HEK293 (cell line): Measurements from ENCODE around the gene TNFRSF13B.
A peak's percentile ranks its signal among the peaks of the same experiment; 100 is the strongest.

ENCODE experiments used
- EGR2 ChIP-seq: fragments of 450-650 bp; formaldehyde crosslinking; IDR thresholded peaks from 2 replicates; pipeline ENCODE4 v1.5.1; 2016; ENCODE audit warnings: low read depth, missing biosample characterization, missing genetic modification characterization
- KLF16 ChIP-seq: fragments of 450-650 bp; formaldehyde crosslinking; IDR thresholded peaks from 2 replicates; pipeline ENCODE4 v1.5.1; 2017; ENCODE audit warnings: missing biosample characterization, missing genetic modification characterization
- KLF8 ChIP-seq: fragments of 450-650 bp; formaldehyde crosslinking; IDR thresholded peaks from 2 replicates; pipeline ENCODE4 v1.5.1; 2016; ENCODE audit warnings: missing biosample characterization, missing genetic modification characterization
- OSR2 ChIP-seq: fragments of 450-650 bp; formaldehyde crosslinking; IDR thresholded peaks from 2 replicates; pipeline ENCODE4 v1.5.1; 2016; ENCODE audit warnings: missing biosample characterization, missing genetic modification characterization
- PRDM10 ChIP-seq: fragments of 450-650 bp; formaldehyde crosslinking; IDR thresholded peaks from 2 replicates; pipeline ENCODE4 v1.5.1; 2016; ENCODE audit warnings: missing biosample characterization, missing genetic modification characterization
- SCRT2 ChIP-seq: fragments of 450-650 bp; formaldehyde crosslinking; IDR thresholded peaks from 2 replicates; pipeline ENCODE4 v1.5.1; 2016; ENCODE audit warnings: missing biosample characterization, missing genetic modification characterization
- SP2 ChIP-seq: fragments of 450-650 bp; formaldehyde crosslinking; IDR thresholded peaks from 2 replicates; pipeline ENCODE4 v1.5.1; 2016; ENCODE audit warnings: missing biosample characterization, missing genetic modification characterization
- TCF7L2 ChIP-seq: IDR thresholded peaks from 2 replicates; pipeline ENCODE4 v1.6.1; 2011; ENCODE audit warnings: low read depth, mild to moderate bottlenecking, inconsistent platforms, low read length, moderate library complexity, borderline replicate concordance
- ZBTB6 ChIP-seq: fragments of 450-650 bp; formaldehyde crosslinking; IDR thresholded peaks from 2 replicates; pipeline ENCODE4 v1.5.1; 2017; ENCODE audit warnings: missing biosample characterization, missing genetic modification characterization
- ZFP3 ChIP-seq: fragments of 450-650 bp; formaldehyde crosslinking; IDR thresholded peaks from 2 replicates; pipeline ENCODE4 v1.5.1; 2016; ENCODE audit warnings: low read depth, missing biosample characterization, missing genetic modification characterization
- ZFP69B ChIP-seq: fragments of 450-650 bp; formaldehyde crosslinking; IDR thresholded peaks from 2 replicates; pipeline ENCODE4 v1.5.1; 2016; ENCODE audit warnings: missing biosample characterization, missing genetic modification characterization
- ZNF10 ChIP-seq: fragments of 450-650 bp; formaldehyde crosslinking; IDR thresholded peaks from 2 replicates; pipeline ENCODE4 v1.5.1; 2017; ENCODE audit warnings: missing biosample characterization, missing genetic modification characterization
- ZNF175 ChIP-seq: fragments of 450-650 bp; formaldehyde crosslinking; IDR thresholded peaks from 2 replicates; pipeline ENCODE4 v1.5.1; 2016; ENCODE audit warnings: missing biosample characterization, missing genetic modification characterization
- ZNF2 ChIP-seq: fragments of 450-650 bp; formaldehyde crosslinking; IDR thresholded peaks from 2 replicates; pipeline ENCODE4 v1.5.1; 2016; ENCODE audit warnings: missing biosample characterization, missing genetic modification characterization
- ZNF202 ChIP-seq: fragments of 450-650 bp; formaldehyde crosslinking; IDR thresholded peaks from 2 replicates; pipeline ENCODE4 v1.5.1; 2016; ENCODE audit warnings: missing biosample characterization, missing genetic modification characterization, borderline replicate concordance
- ZNF211 ChIP-seq: fragments of 450-650 bp; formaldehyde crosslinking; IDR thresholded peaks from 2 replicates; pipeline ENCODE4 v1.5.1; 2016; ENCODE audit warnings: low read depth, missing biosample characterization, missing genetic modification characterization
- ZNF239 ChIP-seq: fragments of 450-650 bp; formaldehyde crosslinking; IDR thresholded peaks from 2 replicates; pipeline ENCODE4 v1.5.1; 2016; ENCODE audit warnings: missing biosample characterization, missing genetic modification characterization
- ZNF24 ChIP-seq: fragments of 450-650 bp; formaldehyde crosslinking; IDR thresholded peaks from 2 replicates; pipeline ENCODE4 v1.5.1; 2016; ENCODE audit warnings: missing biosample characterization, missing genetic modification characterization
- ZNF248 ChIP-seq: fragments of 450-650 bp; formaldehyde crosslinking; IDR thresholded peaks from 2 replicates; pipeline ENCODE4 v1.5.1; 2017; ENCODE audit warnings: missing biosample characterization, missing genetic modification characterization
- ZNF292 ChIP-seq: fragments of 450-650 bp; formaldehyde crosslinking; IDR thresholded peaks from 2 replicates; pipeline ENCODE4 v1.5.1; 2016; ENCODE audit warnings: low read depth, missing biosample characterization, missing genetic modification characterization, borderline replicate concordance
- ZNF404 ChIP-seq: fragments of 450-650 bp; formaldehyde crosslinking; IDR thresholded peaks from 2 replicates; pipeline ENCODE4 v1.5.1; 2017; ENCODE audit warnings: missing biosample characterization, missing genetic modification characterization
- ZNF426 ChIP-seq: fragments of 450-650 bp; formaldehyde crosslinking; IDR thresholded peaks from 2 replicates; pipeline ENCODE4 v1.5.1; 2017; ENCODE audit warnings: missing biosample characterization, missing genetic modification characterization, mild to moderate bottlenecking, inconsistent platforms, moderate library complexity
- ZNF530 ChIP-seq: fragments of 450-650 bp; formaldehyde crosslinking; IDR thresholded peaks from 2 replicates; pipeline ENCODE4 v1.5.1; 2016; ENCODE audit warnings: low read depth, missing biosample characterization, missing genetic modification characterization
- ZNF548 ChIP-seq: fragments of 450-650 bp; formaldehyde crosslinking; IDR thresholded peaks from 2 replicates; pipeline ENCODE4 v1.5.1; 2016; ENCODE audit warnings: missing biosample characterization, missing genetic modification characterization
- ZNF558 ChIP-seq: fragments of 450-650 bp; formaldehyde crosslinking; IDR thresholded peaks from 2 replicates; pipeline ENCODE4 v1.5.1; 2016; ENCODE audit warnings: missing biosample characterization, missing genetic modification characterization
- ZNF561 ChIP-seq: fragments of 450-650 bp; IDR thresholded peaks from 2 replicates; pipeline ENCODE4 v1.5.1; 2018; ENCODE audit warnings: missing biosample characterization, missing genetic modification characterization, borderline replicate concordance
- ZNF624 ChIP-seq: fragments of 450-650 bp; formaldehyde crosslinking; IDR thresholded peaks from 2 replicates; pipeline ENCODE4 v1.5.1; 2017; ENCODE audit warnings: missing biosample characterization, missing genetic modification characterization
- ZNF677 ChIP-seq: fragments of 450-650 bp; IDR thresholded peaks from 2 replicates; pipeline ENCODE4 v1.5.0; 2018; ENCODE audit warnings: missing biosample characterization, mild to moderate bottlenecking, missing genetic modification characterization, moderate library complexity
- ZNF701 ChIP-seq: fragments of 450-650 bp; formaldehyde crosslinking; IDR thresholded peaks from 2 replicates; pipeline ENCODE4 v1.5.1; 2016; ENCODE audit warnings: missing biosample characterization, missing genetic modification characterization
- ZSCAN30 ChIP-seq: fragments of 450-650 bp; IDR thresholded peaks from 2 replicates; pipeline ENCODE4 v1.5.1; 2018; ENCODE audit warnings: missing biosample characterization, mild to moderate bottlenecking, missing genetic modification characterization, moderate library complexity
- ZSCAN5A ChIP-seq: fragments of 450-650 bp; formaldehyde crosslinking; IDR thresholded peaks from 2 replicates; pipeline ENCODE4 v1.5.1; 2016; ENCODE audit warnings: missing biosample characterization, missing genetic modification characterization
- ZXDB ChIP-seq: fragments of 450-650 bp; formaldehyde crosslinking; IDR thresholded peaks from 2 replicates; pipeline ENCODE4 v1.5.1; 2016; ENCODE audit warnings: missing biosample characterization, missing genetic modification characterization
- TF ChIP-seq, protein P1 (sequence below): fragments of 450-650 bp; IDR thresholded peaks from 2 replicates; pipeline ENCODE4 v1.5.1; 2018; ENCODE audit warnings: missing biosample characterization, missing genetic modification characterization

TNFRSF13B gene

GRCh38 chr17:16991349-16992009 is 19.6 kb upstream of the TNFRSF13B start (continued):
- no peak for TF ChIP-seq ZFP3
- peak; percentile 63; the same call in 1 of the 2 replicates for TF ChIP-seq KLF8
- no peak for TF ChIP-seq ZNF202 (tag by site-specific recombination)
- no peak for TF ChIP-seq ZNF548 (tag by site-specific recombination)
- TF ChIP-seq, protein P1, sequence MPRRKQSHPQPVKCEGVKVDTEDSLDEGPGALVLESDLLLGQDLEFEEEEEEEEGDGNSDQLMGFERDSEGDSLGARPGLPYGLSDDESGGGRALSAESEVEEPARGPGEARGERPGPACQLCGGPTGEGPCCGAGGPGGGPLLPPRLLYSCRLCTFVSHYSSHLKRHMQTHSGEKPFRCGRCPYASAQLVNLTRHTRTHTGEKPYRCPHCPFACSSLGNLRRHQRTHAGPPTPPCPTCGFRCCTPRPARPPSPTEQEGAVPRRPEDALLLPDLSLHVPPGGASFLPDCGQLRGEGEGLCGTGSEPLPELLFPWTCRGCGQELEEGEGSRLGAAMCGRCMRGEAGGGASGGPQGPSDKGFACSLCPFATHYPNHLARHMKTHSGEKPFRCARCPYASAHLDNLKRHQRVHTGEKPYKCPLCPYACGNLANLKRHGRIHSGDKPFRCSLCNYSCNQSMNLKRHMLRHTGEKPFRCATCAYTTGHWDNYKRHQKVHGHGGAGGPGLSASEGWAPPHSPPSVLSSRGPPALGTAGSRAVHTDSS (tag by site-specific recombination): no peak
- no peak for TF ChIP-seq ZNF624
- TF ChIP-seq KLF16 (tag by site-specific recombination): peak; percentile 75
- TF ChIP-seq ZNF248 (tag by site-specific recombination): no peak
- TF ChIP-seq SCRT2 (tag by site-specific recombination): no peak
- no peak for TF ChIP-seq ZNF175
- no peak for TF ChIP-seq ZNF558
- no peak for TF ChIP-seq ZNF701 (tag by site-specific recombination)
- TF ChIP-seq ZNF404 (tag by site-specific recombination): no peak
- no peak for TF ChIP-seq ZNF239 (tag by site-specific recombination)
- no peak for TF ChIP-seq ZFP69B (tag by site-specific recombination)
- peak; percentile 99 for TF ChIP-seq EGR2 (tag by site-specific recombination)
- TF ChIP-seq ZNF24: no peak
- no peak for TF ChIP-seq SP2
- no peak for TF ChIP-seq ZNF677
- TF ChIP-seq ZNF292 (tag by site-specific recombination): no peak
- no peak for TF ChIP-seq PRDM10
- TF ChIP-seq ZNF10 (tag by site-specific recombination): no peak
- TF ChIP-seq OSR2 (tag by site-specific recombination): no peak
- no peak for TF ChIP-seq ZNF426 (tag by site-specific recombination)
- no peak for TF ChIP-seq ZNF561 (tag by site-specific recombination)
- no peak for TF ChIP-seq ZBTB6 (tag by site-specific recombination)
- no peak for TF ChIP-seq ZNF211 (tag by site-specific recombination)
- peak; percentile 89 for TF ChIP-seq ZNF2 (tag by site-specific recombination)
- no peak for TF ChIP-seq ZXDB (tag by site-specific recombination)
- no peak for TF ChIP-seq ZNF530 (tag by site-specific recombination)
- TF ChIP-seq ZSCAN30 (tag by site-specific recombination): peak; percentile 61; the same call in 1 of the 2 replicates
- no peak for TF ChIP-seq ZSCAN5A
- no peak for TF ChIP-seq TCF7L2
